Stimulated activated CD8-positive, alpha-beta memory T cell treated with anti-CD3 and anti-CD28 coated beads, Interleukin-15, amount 100 ng/mL, for 48 hours (primary cell): Measurements from ENCODE around the gene GREB1.

Experiments used
- DNase-seq, 2 donors: peaks; one replicate each; pipeline ENCODE4 v3.0.0-alpha.2; 2020; ENCODE audit warnings: low read depth in 2 of 2

Gene GREB1

GRCh38 chr2:11559786-11560155, 25.9 kb downstream of the GREB1 start:
- no peak for DNase-seq

- no peak for DNase-seq
Measured at GRCh38 chr2:11560806-11561205, 27.0 kb downstream of the GREB1 start.

- DNase-seq = no peak
Measured at GRCh38 chr2:11562011-11562410, 28.2 kb downstream of the GREB1 start.

- no peak for DNase-seq
Measured at GRCh38 chr2:11562476-11562875, 28.6 kb downstream of the GREB1 start.

- DNase-seq = no peak
Measured at GRCh38 chr2:11563784-11564666, 30.2 kb downstream of the GREB1 start.

- no peak for DNase-seq
Measured at GRCh38 chr2:11564816-11565567, 31.1 kb downstream of the GREB1 start.

GRCh38 chr2:11566383-11566782, 32.5 kb downstream of the GREB1 start:
- no peak for DNase-seq

GRCh38 chr2:11567631-11568031, 33.8 kb downstream of the GREB1 start:
- no peak for DNase-seq

GRCh38 chr2:11568436-11568835, 34.6 kb downstream of the GREB1 start:
- no peak for DNase-seq

GRCh38 chr2:11569636-11570035, 35.8 kb downstream of the GREB1 start:
- no peak for DNase-seq

GRCh38 chr2:11571170-11571569, 37.3 kb downstream of the GREB1 start:
- DNase-seq = no peak

GRCh38 chr2:11572996-11573395, 39.2 kb downstream of the GREB1 start:
- DNase-seq = no peak

GRCh38 chr2:11573418-11574175, 39.8 kb downstream of the GREB1 start:
- DNase-seq = no peak

GRCh38 chr2:11574176-11575046, 40.6 kb downstream of the GREB1 start:
- DNase-seq = no peak

GRCh38 chr2:11576398-11576797, 42.6 kb downstream of the GREB1 start:
- no peak for DNase-seq

- no peak for DNase-seq
Measured at GRCh38 chr2:11577101-11577883, 43.4 kb downstream of the GREB1 start.

GRCh38 chr2:11578081-11578948, 44.5 kb downstream of the GREB1 start:
- DNase-seq = no peak

GRCh38 chr2:11578986-11579774, 45.3 kb downstream of the GREB1 start:
- DNase-seq = no peak
